ENCODE data around the gene EFCAB9.

The EFCAB9 gene

GRCh38 chr5:172223901-172224873, 30.2 kb downstream of the EFCAB9 start:
- peak; percentile 17 for DNase-seq (ENCODE audit: insufficient read length)
- FAIRE-seq = peak; percentile 89
- no peak for TF ChIP-seq TAF1 (IDR thresholded peaks at IDR 0.05; ENCODE audit: borderline replicate concordance, low read depth, low read length)
- 0 out of 2 replicates have a peak, but pooled peaks have one; percentile 21 for TF ChIP-seq POLR2AphosphoS5 (IDR thresholded peaks at IDR 0.05; ENCODE audit: low read depth, low read length)

DNA sequence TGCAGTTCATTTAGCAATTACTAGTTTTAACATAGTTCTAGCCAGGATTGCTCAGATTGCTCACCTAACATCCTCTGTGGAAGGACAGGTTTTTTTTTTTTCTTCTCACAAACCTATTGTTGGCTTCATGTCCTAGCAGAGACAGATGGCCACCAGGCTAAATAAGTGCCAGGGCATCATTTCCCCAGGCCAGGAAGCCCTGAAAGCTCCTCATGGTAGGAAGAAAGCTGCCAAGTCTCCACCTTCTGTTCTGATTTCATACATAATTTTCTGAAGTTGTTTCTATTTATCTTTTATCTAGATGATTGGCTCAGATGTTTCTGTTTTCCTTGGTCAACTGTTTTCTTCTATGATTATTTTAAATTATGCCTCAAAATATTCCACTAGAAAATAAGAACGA, 31.0 kb downstream of the EFCAB9 start:
- no peak for DNase-seq (ENCODE audit: insufficient read length)
- peak; percentile 81 for FAIRE-seq
- no peak for TF ChIP-seq TAF1 (IDR thresholded peaks at IDR 0.05; ENCODE audit: borderline replicate concordance, low read depth, low read length)
- TF ChIP-seq POLR2A (IDR thresholded peaks at IDR 0.05; ENCODE audit: low read depth, low read length) = no peak
- TF ChIP-seq POLR2AphosphoS5 (IDR thresholded peaks at IDR 0.05; ENCODE audit: low read depth, low read length) = no peak; the same call in 1 of the 2 replicates

- TF ChIP-seq TAF1 (IDR thresholded peaks at IDR 0.05; ENCODE audit: borderline replicate concordance, low read depth, low read length) (no peak), POLR2AphosphoS5 (IDR thresholded peaks at IDR 0.05; ENCODE audit: low read depth, low read length) (no peak), POLR2A (IDR thresholded peaks at IDR 0.05; ENCODE audit: low read depth, low read length) (no peak)
- DNase-seq (ENCODE audit: insufficient read length) (no peak), FAIRE-seq (no peak)
Measured at GRCh38 chr5:172229904-172230303, 35.9 kb downstream of the EFCAB9 start.

- no peak for DNase-seq (ENCODE audit: insufficient read length)
- FAIRE-seq = no peak
- TF ChIP-seq TAF1 (IDR thresholded peaks at IDR 0.05; ENCODE audit: borderline replicate concordance, low read depth, low read length) (no peak), POLR2AphosphoS5 (IDR thresholded peaks at IDR 0.05; ENCODE audit: low read depth, low read length) (no peak), POLR2A (IDR thresholded peaks at IDR 0.05; ENCODE audit: low read depth, low read length) (no peak)
Measured at GRCh38 chr5:172234031-172234430, 40.1 kb downstream of the EFCAB9 start.

DNA sequence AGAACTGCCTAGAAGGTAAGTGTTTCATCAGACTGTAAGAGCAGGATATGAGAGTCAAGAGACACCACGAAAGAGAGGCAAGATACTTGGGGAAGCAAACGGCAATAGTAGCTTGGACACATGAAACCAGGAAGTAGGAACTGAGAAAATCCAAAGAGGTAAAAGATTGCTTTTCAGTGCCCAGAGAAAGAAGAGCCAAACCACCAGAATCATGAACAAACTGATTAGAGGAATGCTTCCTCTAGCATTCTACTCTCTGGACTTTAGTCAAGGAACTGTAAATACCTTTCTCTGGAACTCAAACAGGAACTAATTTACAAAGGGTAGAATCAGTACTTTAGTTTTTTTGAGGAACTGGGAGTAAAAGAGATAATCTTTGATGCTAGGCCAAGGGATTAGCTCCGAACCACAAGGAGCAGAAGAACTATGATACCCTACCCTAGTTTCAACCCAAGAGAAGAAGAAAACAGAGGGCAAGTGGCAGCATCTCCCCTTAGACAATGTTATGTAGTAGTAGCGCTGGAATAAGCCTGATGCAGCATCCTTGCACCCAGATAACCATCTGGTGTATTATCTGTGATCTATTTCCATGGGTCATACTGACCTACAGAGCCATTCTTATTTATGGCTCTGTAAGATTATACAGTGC, 41.3 kb downstream of the EFCAB9 start:
- no peak for TF ChIP-seq POLR2AphosphoS5 (IDR thresholded peaks at IDR 0.05; ENCODE audit: low read depth, low read length)
- no peak for TF ChIP-seq POLR2A (IDR thresholded peaks at IDR 0.05; ENCODE audit: low read depth, low read length)
- TF ChIP-seq TAF1 (IDR thresholded peaks at IDR 0.05; ENCODE audit: borderline replicate concordance, low read depth, low read length) = no peak
- FAIRE-seq (peak; percentile 66), DNase-seq (ENCODE audit: insufficient read length) (no peak)

DNA sequence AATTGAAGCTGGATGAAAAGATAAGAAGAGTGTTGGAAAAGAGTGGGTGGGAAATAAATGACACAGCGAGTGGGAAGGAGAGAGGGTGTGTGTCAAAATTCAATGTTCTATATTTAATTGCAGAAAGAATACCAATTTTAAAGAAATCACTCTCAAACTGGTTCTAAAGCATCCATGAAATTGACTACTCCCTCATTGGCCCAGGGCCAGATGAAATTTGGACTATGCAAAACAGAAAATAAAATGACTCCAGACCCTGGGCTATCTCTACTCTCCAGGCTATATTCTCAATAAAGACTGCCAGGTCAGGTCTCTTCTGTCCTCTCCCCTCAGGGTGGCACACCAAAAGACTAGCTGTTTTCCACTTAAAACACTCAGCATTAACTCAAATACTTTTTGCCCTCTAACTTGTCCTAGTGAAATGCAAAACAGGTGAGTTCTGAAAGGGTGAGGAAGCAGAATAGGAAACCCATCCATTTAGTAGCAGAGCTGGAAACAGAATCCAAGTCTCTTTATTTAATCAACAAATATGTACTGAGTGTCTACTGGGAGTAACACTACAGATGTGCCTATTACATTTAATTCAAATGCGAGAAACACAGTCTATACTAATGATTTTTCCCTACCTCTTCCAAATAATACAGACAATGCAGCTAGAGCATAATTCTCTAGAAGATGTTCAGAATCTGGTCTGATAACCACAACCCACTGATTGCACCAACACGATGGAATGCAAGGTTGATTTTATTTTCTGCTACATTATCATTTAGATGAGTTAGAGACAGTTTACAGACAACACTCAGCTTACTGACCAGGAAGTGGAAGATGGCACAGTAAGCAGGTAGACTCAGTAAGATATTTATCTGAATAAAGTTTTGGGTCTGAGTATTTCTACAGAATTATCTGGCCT, 42.1 kb downstream of the EFCAB9 start:
- FAIRE-seq = peak; percentile 87
- DNase-seq (ENCODE audit: insufficient read length) = no peak
- TF ChIP-seq TAF1 (IDR thresholded peaks at IDR 0.05; ENCODE audit: borderline replicate concordance, low read depth, low read length) (no peak), POLR2AphosphoS5 (IDR thresholded peaks at IDR 0.05; ENCODE audit: low read depth, low read length) (no peak), POLR2A (IDR thresholded peaks at IDR 0.05; ENCODE audit: low read depth, low read length) (no peak)

DNA sequence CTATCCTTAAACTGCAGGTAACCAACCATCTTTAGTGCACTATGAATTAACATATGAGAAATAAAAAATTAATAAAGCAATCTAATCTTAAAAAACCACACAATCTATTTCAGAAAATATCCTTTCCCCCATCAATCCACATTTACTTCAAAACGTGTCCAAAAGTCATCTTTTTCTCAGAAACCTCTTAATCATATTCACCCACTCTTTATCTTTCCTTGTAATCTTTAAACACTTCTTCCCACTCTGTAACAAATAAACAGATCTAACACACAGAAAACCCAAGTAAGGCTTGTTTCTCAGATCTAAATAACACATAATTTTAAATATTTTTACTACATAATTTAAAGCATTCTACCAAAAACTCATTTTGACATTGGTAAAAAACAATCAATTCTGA, 44.4 kb downstream of the EFCAB9 start:
- TF ChIP-seq POLR2AphosphoS5 (IDR thresholded peaks at IDR 0.05; ENCODE audit: low read depth, low read length) = no peak
- TF ChIP-seq POLR2A (IDR thresholded peaks at IDR 0.05; ENCODE audit: low read depth, low read length) = no peak
- no peak for TF ChIP-seq TAF1 (IDR thresholded peaks at IDR 0.05; ENCODE audit: borderline replicate concordance, low read depth, low read length)
- FAIRE-seq = no peak
- DNase-seq (ENCODE audit: insufficient read length) = no peak

DNA sequence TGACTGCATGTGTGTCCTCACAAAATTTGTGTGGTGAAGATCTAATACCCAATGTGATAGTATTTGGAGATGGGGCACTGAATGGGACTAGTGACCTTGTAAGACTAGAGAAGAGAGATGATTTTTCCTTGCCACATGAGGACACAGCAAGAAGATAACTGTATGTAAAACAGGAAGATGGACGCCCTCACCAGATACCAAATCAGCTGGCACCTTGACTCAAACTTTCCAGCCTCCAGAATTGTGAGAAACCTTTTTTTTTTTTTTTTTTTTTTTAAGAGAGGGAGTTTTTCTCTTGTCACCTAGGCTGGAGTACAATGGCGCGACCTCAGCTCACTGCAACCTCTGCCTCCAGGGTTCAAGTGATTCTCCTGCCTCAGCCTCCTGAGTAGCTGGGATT, 49.3 kb downstream of the EFCAB9 start:
- no peak for FAIRE-seq
- no peak for DNase-seq (ENCODE audit: insufficient read length)
- TF ChIP-seq TAF1 (IDR thresholded peaks at IDR 0.05; ENCODE audit: borderline replicate concordance, low read depth, low read length) = no peak
- no peak for TF ChIP-seq POLR2AphosphoS5 (IDR thresholded peaks at IDR 0.05; ENCODE audit: low read depth, low read length)
- TF ChIP-seq POLR2A (IDR thresholded peaks at IDR 0.05; ENCODE audit: low read depth, low read length) = no peak

GRCh38 chr5:172245046-172245445, 51.1 kb downstream of the EFCAB9 start:
- TF ChIP-seq POLR2AphosphoS5 (IDR thresholded peaks at IDR 0.05; ENCODE audit: low read depth, low read length) (no peak), TAF1 (IDR thresholded peaks at IDR 0.05; ENCODE audit: borderline replicate concordance, low read depth, low read length) (no peak), POLR2A (IDR thresholded peaks at IDR 0.05; ENCODE audit: low read depth, low read length) (no peak)
- DNase-seq (ENCODE audit: insufficient read length) (no peak), FAIRE-seq (no peak)

- no peak for FAIRE-seq
- TF ChIP-seq POLR2A (IDR thresholded peaks at IDR 0.05; ENCODE audit: low read depth, low read length) (no peak), POLR2AphosphoS5 (IDR thresholded peaks at IDR 0.05; ENCODE audit: low read depth, low read length) (no peak), TAF1 (IDR thresholded peaks at IDR 0.05; ENCODE audit: borderline replicate concordance, low read depth, low read length) (no peak)
- DNase-seq (ENCODE audit: insufficient read length) = no peak
Measured at GRCh38 chr5:172245703-172246125, 51.7 kb downstream of the EFCAB9 start.

DNA sequence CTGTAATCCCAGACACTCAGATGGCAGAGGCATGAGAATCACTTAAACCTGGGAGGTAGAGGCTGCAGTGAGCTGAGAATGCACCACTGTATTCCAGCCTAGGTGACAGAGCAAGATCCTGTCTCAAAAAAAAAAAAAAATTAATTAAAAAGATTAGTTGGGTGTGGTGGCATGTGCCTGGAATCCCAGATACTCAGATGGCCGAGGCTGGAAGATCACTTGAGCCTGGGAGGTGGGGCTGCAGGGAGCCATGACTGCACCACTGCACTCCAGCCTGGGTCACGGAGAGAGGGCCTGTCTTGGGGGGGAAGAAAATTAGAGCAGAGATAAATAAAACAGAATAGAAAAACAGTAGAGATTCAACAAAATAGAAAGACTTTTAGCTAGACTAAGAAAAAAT, 54.7 kb downstream of the EFCAB9 start:
- TF ChIP-seq POLR2AphosphoS5 (IDR thresholded peaks at IDR 0.05; ENCODE audit: low read depth, low read length) (no peak), TAF1 (IDR thresholded peaks at IDR 0.05; ENCODE audit: borderline replicate concordance, low read depth, low read length) (no peak), POLR2A (IDR thresholded peaks at IDR 0.05; ENCODE audit: low read depth, low read length) (no peak)
- no peak for FAIRE-seq
- no peak for DNase-seq (ENCODE audit: insufficient read length)
